WTC11 (cell line): Measurements from ENCODE around the gene ZNF804A. TPM values are rescaled to one million over a fixed set of nuclear protein-coding genes. Genes with fewer than 3 reads are reported as not detected.

Source experiments
- ATAC-seq: fragments of 200-7000 bp; cut with Tn5 transposase; 2 replicates; pipeline ENCODE4 v1.10.0; 2021; ENCODE audit warnings: mild to moderate bottlenecking, moderate library complexity
- CTCF ChIA-PET: fragments of 300-600 bp; sonication (Branson Sonifier 250); formaldehyde crosslinking; loops from one replicate; lab custom pipeline; 2021; ENCODE audit warnings: antibody characterized with exemption; lab: Charles Lee
- POLR2A ChIA-PET: fragments of 350-600 bp; sonication (Branson Sonifier 250); formaldehyde crosslinking; loops from one replicate; lab custom pipeline; 2021; ENCODE audit warnings: antibody characterized with exemption; lab: Charles Lee
- DNase-seq: peaks from one replicate; pipeline ENCODE4 v3.0.0; 2021; ENCODE audit warnings: low spot score
- H3K27ac Mint-ChIP-seq: 2 replicates; pipeline ENCODE4 v1.8.0; 2021; ENCODE audit warnings: mixed read lengths
- H3K27me3 Mint-ChIP-seq: 2 replicates; pipeline ENCODE4 v1.8.0; 2021; ENCODE audit warnings: low read depth, mild to moderate bottlenecking, moderate library complexity, mixed read lengths
- H3K36me3 Mint-ChIP-seq: 2 replicates; pipeline ENCODE4 v1.8.0; 2021; ENCODE audit warnings: mixed read lengths
- H3K4me1 Mint-ChIP-seq: 2 replicates; pipeline ENCODE4 v1.8.0; 2022; ENCODE audit warnings: mixed read lengths
- H3K4me3 Mint-ChIP-seq: 2 replicates; pipeline ENCODE4 v1.8.0; 2021; ENCODE audit warnings: mild to moderate bottlenecking, moderate library complexity, mixed read lengths
- H3K9me3 Mint-ChIP-seq: 2 replicates; pipeline ENCODE4 v1.8.0; 2021; ENCODE audit warnings: mixed read lengths
- CREM ChIP-seq: sonication (generic); formaldehyde crosslinking; IDR thresholded peaks from 2 replicates; pipeline ENCODE4 v1.8.1; 2022; ENCODE audit warnings: mild to moderate bottlenecking, missing genetic modification reagents, moderate library complexity
- FOXJ3 ChIP-seq: sonication (generic); formaldehyde crosslinking; IDR thresholded peaks from 2 replicates; pipeline ENCODE4 v1.9.0; 2021; ENCODE audit warnings: missing genetic modification reagents, mild to moderate bottlenecking, borderline replicate concordance
- GABPB1 ChIP-seq: sonication (generic); formaldehyde crosslinking; IDR thresholded peaks from 2 replicates; pipeline ENCODE4 v1.8.1; 2023; ENCODE audit warnings: mild to moderate bottlenecking, missing genetic modification reagents
- JAZF1 ChIP-seq: fragments of 250-450 bp; sonication (Bioruptor Pico); IDR thresholded peaks from 2 replicates; pipeline ENCODE4 v1.9.0; 2021; ENCODE audit warnings: moderate library complexity, mild to moderate bottlenecking, inconsistent platforms
- JUN ChIP-seq: sonication (generic); formaldehyde crosslinking; IDR thresholded peaks from 2 replicates; pipeline ENCODE4 v1.8.0; 2023; ENCODE audit warnings: mild to moderate bottlenecking, missing genetic modification reagents
- NFATC4 ChIP-seq: fragments of 250-450 bp; sonication (Bioruptor Pico); IDR thresholded peaks from 2 replicates; pipeline ENCODE4 v1.9.0; 2021; ENCODE audit warnings: mild to moderate bottlenecking
- NFE2L1 ChIP-seq: sonication (generic); formaldehyde crosslinking; IDR thresholded peaks from 2 replicates; pipeline ENCODE4 v1.8.1; 2023; ENCODE audit warnings: missing genetic modification reagents
- NFYB ChIP-seq: sonication (generic); formaldehyde crosslinking; conservative IDR thresholded peaks from 2 replicates; pipeline ENCODE4 v1.8.0; 2022; ENCODE audit warnings: low read depth, missing genetic modification reagents
- NR3C1 ChIP-seq: sonication (generic); formaldehyde crosslinking; conservative IDR thresholded peaks from 2 replicates; pipeline ENCODE4 v1.8.1; 2023; ENCODE audit warnings: low read depth, mild to moderate bottlenecking, missing genetic modification reagents
- OVOL2 ChIP-seq: fragments of 250-450 bp; sonication (Bioruptor Pico); IDR thresholded peaks from 2 replicates; pipeline ENCODE4 v1.9.0; 2021; ENCODE audit warnings: mild to moderate bottlenecking, borderline replicate concordance
- RORB ChIP-seq: fragments of 250-450 bp; sonication (Bioruptor Pico); IDR thresholded peaks from 2 replicates; pipeline ENCODE4 v1.9.0; 2021; ENCODE audit warnings: mild to moderate bottlenecking
- SMAD4 ChIP-seq: sonication (generic); formaldehyde crosslinking; IDR thresholded peaks from 2 replicates; pipeline ENCODE4 v1.8.0; 2022; ENCODE audit warnings: mild to moderate bottlenecking, missing genetic modification reagents
- TEAD4 ChIP-seq: sonication (generic); formaldehyde crosslinking; IDR thresholded peaks from 2 replicates; pipeline ENCODE4 v1.8.0; 2022; ENCODE audit warnings: mild to moderate bottlenecking, missing genetic modification reagents
- total RNA-seq: library from RNA; stranded (reverse); gene quantifications from 3 replicates; pipeline ENCODE4 v1.2.3, GENCODE V29; 2021
- TF ChIP-seq, protein P1 (sequence below): sonication (generic); formaldehyde crosslinking; conservative IDR thresholded peaks from 2 replicates; pipeline ENCODE4 v1.8.1; 2023; ENCODE audit warnings: mild to moderate bottlenecking, low read depth, missing genetic modification reagents, moderate library complexity
- TF ChIP-seq, protein P2 (sequence below): fragments of 250-450 bp; sonication (Bioruptor Pico); conservative IDR thresholded peaks from 2 replicates; pipeline ENCODE4 v1.9.0; 2021; ENCODE audit warnings: mild to moderate bottlenecking
- TF ChIP-seq, protein P3 (sequence below): fragments of 250-450 bp; sonication (Bioruptor Pico); IDR thresholded peaks from 2 replicates; pipeline ENCODE4 v1.9.0; 2021; ENCODE audit warnings: moderate library complexity, mild to moderate bottlenecking, inconsistent platforms, borderline replicate concordance
- TF ChIP-seq, protein P4 (sequence below): sonication (generic); formaldehyde crosslinking; conservative IDR thresholded peaks from 2 replicates; pipeline ENCODE4 v1.8.1; 2022; ENCODE audit warnings: mild to moderate bottlenecking, missing genetic modification reagents
- TF ChIP-seq, protein P5 (sequence below): sonication (generic); formaldehyde crosslinking; IDR thresholded peaks from 2 replicates; pipeline ENCODE4 v1.8.1; 2022; ENCODE audit warnings: missing genetic modification reagents, borderline replicate concordance
- TF ChIP-seq, protein P6 (sequence below): sonication (generic); formaldehyde crosslinking; IDR thresholded peaks from 2 replicates; pipeline ENCODE4 v1.8.1; 2023; ENCODE audit warnings: mild to moderate bottlenecking, missing genetic modification reagents, moderate library complexity
- TF ChIP-seq, protein P7 (sequence below): fragments of 250-450 bp; sonication (Bioruptor Pico); IDR thresholded peaks from 2 replicates; pipeline ENCODE4 v1.9.0; 2021; ENCODE audit warnings: mild to moderate bottlenecking

ZNF804A gene
- total RNA-seq, 1 experiment from 2014 or later: not detected

DNA sequence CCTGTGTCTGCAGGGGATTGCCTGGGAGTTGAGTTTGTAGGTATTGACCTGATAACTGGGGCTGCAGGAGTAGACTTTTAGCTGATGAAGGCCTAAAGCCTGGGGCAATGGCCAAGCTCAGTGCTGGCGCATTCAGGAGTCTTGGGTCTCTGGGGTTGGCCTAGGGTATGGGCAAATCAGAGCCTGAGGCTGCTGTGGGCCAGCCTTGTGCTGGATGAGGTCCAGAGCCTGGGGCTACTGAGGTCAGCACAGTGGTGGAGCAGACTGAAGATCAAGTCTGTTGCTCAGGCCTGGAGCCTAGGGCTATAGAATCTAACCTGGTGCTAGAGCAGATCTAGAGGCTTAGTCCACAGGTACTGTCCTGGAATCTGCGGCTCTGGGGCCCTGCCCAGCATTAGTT lies 262.4 kb downstream of the ZNF804A start:
- ChIA-PET POLR2A (no interaction called here), CTCF (no interaction called here)
- Mint-ChIP-seq H3K27me3 (no peaks in the 10 kb centered on the region), H3K4me3 (no peak overlapping the region), H3K36me3 (peaks cover 7% of the 10 kb centered on the region), H3K9me3 (peaks cover 16% of the 10 kb centered on the region), H3K4me1 (no peaks in the 10 kb centered on the region), H3K27ac (no peak overlapping the region)
- ATAC-seq (no peak), DNase-seq (no peak)
- TF ChIP-seq, protein P1, sequence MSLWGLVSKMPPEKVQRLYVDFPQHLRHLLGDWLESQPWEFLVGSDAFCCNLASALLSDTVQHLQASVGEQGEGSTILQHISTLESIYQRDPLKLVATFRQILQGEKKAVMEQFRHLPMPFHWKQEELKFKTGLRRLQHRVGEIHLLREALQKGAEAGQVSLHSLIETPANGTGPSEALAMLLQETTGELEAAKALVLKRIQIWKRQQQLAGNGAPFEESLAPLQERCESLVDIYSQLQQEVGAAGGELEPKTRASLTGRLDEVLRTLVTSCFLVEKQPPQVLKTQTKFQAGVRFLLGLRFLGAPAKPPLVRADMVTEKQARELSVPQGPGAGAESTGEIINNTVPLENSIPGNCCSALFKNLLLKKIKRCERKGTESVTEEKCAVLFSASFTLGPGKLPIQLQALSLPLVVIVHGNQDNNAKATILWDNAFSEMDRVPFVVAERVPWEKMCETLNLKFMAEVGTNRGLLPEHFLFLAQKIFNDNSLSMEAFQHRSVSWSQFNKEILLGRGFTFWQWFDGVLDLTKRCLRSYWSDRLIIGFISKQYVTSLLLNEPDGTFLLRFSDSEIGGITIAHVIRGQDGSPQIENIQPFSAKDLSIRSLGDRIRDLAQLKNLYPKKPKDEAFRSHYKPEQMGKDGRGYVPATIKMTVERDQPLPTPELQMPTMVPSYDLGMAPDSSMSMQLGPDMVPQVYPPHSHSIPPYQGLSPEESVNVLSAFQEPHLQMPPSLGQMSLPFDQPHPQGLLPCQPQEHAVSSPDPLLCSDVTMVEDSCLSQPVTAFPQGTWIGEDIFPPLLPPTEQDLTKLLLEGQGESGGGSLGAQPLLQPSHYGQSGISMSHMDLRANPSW (CRISPR knock-in tag): no peak
- TF ChIP-seq, protein P2, sequence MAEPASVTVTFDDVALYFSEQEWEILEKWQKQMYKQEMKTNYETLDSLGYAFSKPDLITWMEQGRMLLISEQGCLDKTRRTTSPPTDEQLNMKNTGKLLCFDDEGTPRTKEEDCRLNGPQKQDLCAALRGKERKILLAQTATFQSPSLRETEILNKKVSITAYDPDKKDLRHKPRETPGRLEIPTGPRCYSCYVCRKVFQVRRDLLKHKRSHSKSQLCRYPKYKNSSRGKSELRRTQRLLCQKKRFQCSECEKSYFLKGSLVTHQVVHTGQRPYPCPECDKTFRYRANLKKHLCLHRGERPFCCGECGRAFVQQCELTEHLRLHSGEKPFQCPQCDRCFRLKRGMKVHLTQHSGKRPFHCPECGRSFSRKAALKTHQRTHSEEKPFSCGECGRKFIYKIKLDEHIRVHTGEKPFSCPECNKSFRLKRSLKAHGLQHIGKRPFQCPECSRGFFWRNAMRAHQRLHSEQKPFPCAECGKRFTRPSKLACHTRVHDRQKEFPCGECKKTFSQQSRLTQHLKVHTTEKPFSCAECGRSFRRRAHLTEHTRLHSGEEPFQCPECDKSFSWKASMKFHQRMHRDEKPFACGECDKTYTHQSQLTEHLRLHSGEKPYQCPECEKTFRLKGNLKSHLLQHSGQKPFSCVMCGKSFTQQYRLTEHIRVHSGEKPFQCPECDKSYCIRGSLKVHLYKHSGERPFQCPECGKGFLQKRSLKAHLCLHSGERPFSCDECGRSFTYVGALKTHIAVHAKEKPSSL (CRISPR knock-in tag): no peak
- TF ChIP-seq FOXJ3 (CRISPR knock-in tag) (no peak), GABPB1 (CRISPR knock-in tag) (no peak), JAZF1 (CRISPR knock-in tag) (no peak), OVOL2 (CRISPR knock-in tag) (no peak), NFE2L1 (no peak), NFYB (no peak), NFATC4 (CRISPR knock-in tag) (no peak), SMAD4 (CRISPR knock-in tag) (no peak), JUN (CRISPR knock-in tag) (no peak), CREM (CRISPR knock-in tag) (no peak), TEAD4 (CRISPR knock-in tag) (no peak), NR3C1 (CRISPR knock-in tag) (no peak), RORB (CRISPR knock-in tag) (no peak)
- TF ChIP-seq, protein P3, sequence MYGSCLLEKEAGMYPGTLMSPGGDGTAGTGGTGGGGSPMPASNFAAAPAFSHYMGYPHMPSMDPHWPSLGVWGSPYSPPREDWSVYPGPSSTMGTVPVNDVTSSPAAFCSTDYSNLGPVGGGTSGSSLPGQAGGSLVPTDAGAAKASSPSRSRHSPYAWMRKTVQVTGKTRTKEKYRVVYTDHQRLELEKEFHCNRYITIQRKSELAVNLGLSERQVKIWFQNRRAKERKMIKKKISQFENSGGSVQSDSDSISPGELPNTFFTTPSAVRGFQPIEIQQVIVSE (CRISPR knock-in tag): no peak
- TF ChIP-seq, protein P4, sequence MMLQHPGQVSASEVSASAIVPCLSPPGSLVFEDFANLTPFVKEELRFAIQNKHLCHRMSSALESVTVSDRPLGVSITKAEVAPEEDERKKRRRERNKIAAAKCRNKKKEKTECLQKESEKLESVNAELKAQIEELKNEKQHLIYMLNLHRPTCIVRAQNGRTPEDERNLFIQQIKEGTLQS: no peak
- TF ChIP-seq, protein P5, sequence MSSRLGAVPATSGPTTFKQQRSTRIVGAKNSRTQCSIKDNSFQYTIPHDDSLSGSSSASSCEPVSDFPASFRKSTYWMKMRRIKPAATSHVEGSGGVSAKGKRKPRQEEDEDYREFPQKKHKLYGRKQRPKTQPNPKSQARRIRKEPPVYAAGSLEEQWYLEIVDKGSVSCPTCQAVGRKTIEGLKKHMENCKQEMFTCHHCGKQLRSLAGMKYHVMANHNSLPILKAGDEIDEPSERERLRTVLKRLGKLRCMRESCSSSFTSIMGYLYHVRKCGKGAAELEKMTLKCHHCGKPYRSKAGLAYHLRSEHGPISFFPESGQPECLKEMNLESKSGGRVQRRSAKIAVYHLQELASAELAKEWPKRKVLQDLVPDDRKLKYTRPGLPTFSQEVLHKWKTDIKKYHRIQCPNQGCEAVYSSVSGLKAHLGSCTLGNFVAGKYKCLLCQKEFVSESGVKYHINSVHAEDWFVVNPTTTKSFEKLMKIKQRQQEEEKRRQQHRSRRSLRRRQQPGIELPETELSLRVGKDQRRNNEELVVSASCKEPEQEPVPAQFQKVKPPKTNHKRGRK (CRISPR knock-in tag): no peak
- TF ChIP-seq, protein P6, sequence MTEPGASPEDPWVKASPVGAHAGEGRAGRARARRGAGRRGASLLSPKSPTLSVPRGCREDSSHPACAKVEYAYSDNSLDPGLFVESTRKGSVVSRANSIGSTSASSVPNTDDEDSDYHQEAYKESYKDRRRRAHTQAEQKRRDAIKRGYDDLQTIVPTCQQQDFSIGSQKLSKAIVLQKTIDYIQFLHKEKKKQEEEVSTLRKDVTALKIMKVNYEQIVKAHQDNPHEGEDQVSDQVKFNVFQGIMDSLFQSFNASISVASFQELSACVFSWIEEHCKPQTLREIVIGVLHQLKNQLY (CRISPR knock-in tag): no peak
- TF ChIP-seq, protein P7, sequence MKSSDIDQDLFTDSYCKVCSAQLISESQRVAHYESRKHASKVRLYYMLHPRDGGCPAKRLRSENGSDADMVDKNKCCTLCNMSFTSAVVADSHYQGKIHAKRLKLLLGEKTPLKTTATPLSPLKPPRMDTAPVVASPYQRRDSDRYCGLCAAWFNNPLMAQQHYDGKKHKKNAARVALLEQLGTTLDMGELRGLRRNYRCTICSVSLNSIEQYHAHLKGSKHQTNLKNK (CRISPR knock-in tag): no peak
